NCI-H2107 treated with DMSO at 0.1 percent for 48 hours (cell line): ENCODE data around the gene ATP8B3.

Experiments used
- DNase-seq: peaks from one replicate; lab custom pipeline; 2025; ENCODE audit not compliant: unreplicated experiment; lab: John Stamatoyannopoulos, UW

Gene ATP8B3

GRCh38 chr19:1811942-1812425, at the start of gene ATP8B3:
TSS of gene ATP8B3 (minus strand) at chr19:1812276. CDS start at chr19:1811736, 540 bp downstream.
- DNase-seq, result no peak

- DNase-seq, result no peak
Observed at GRCh38 chr19:1861599-1862031, 49.5 kb upstream of the ATP8B3 start.

GRCh38 chr19:1860821-1861598, 48.9 kb upstream of the ATP8B3 start:
- no peak for DNase-seq

- no peak for DNase-seq
Observed at GRCh38 chr19:1860042-1860775, 48.1 kb upstream of the ATP8B3 start.

- no peak for DNase-seq
Observed at GRCh38 chr19:1859331-1859781, 47.3 kb upstream of the ATP8B3 start.

- no peak for DNase-seq
Observed at GRCh38 chr19:1858412-1859081, 46.5 kb upstream of the ATP8B3 start.

GRCh38 chr19:1857648-1858326, 45.7 kb upstream of the ATP8B3 start:
- no peak for DNase-seq

GRCh38 chr19:1856698-1857603, 44.9 kb upstream of the ATP8B3 start:
- no peak for DNase-seq

- no peak for DNase-seq
Observed at GRCh38 chr19:1856345-1856697, 44.2 kb upstream of the ATP8B3 start.

- DNase-seq, result no peak
Observed at GRCh38 chr19:1855828-1856255, 43.8 kb upstream of the ATP8B3 start.

GRCh38 chr19:1855040-1855827, 43.2 kb upstream of the ATP8B3 start:
- DNase-seq, result no peak

- no peak for DNase-seq
Observed at GRCh38 chr19:1854542-1855039, 42.5 kb upstream of the ATP8B3 start.

GRCh38 chr19:1854039-1854541, 42.0 kb upstream of the ATP8B3 start:
- no peak for DNase-seq

GRCh38 chr19:1853295-1854038, 41.4 kb upstream of the ATP8B3 start:
- peak; percentile 39 for DNase-seq

GRCh38 chr19:1852581-1853128, 40.6 kb upstream of the ATP8B3 start:
- DNase-seq, result no peak

GRCh38 chr19:1851654-1852580, 39.8 kb upstream of the ATP8B3 start:
- no peak for DNase-seq
